ENCODE data around the gene KLHL24.
"Not testable (repeated sequence)": the region's sequence is repeated elsewhere in the genome, so short reads cannot be mapped to it uniquely, and the experiment has no call there.

- not testable (repeated sequence) for TF ChIP-seq CTCF, POLR2A (IDR thresholded peaks at IDR 0.05)
These were observed 24.1 kb upstream of the KLHL24 start for GRCh38 chr3:183611326-183611725.
